GM12878 (cell line): ENCODE measurements around the gene RCOR1.

ENCODE experiments used
- BRCA1 ChIP-seq: IDR thresholded peaks from 2 replicates; pipeline ENCODE4 v1.6.1; 2011; ENCODE audit warnings: low read depth, low read length, improper control_type of control experiment
- CEBPB ChIP-seq, 2 experiments: fragments of 150-350 bp in 1 of 2; IDR thresholded peaks; 2 replicates each; pipeline ENCODE4 v1.6.1; 2012 to 2014; ENCODE audit warnings: low read depth in 2 of 2, low read length in 2 of 2, borderline replicate concordance in 1 of 2, inconsistent platforms in 1 of 2
- CEBPZ ChIP-seq: fragments of 150-350 bp; IDR thresholded peaks from 2 replicates; pipeline ENCODE4 v1.6.1; 2016; ENCODE audit warnings: low read depth, low read length
- CTCF ChIP-seq, 3 experiments: IDR thresholded peaks in 2 of 3; conservative IDR thresholded peaks in 1 of 3; 2 replicates each; pipeline ENCODE4 v1.5.1; 2011; ENCODE audit warnings: low read depth in 3 of 3, low read length in 3 of 3, mild to moderate bottlenecking in 3 of 3, control low read depth in 2 of 3, moderate library complexity in 2 of 3, inconsistent platforms in 1 of 3, mixed read lengths in 1 of 3; ENCODE audit not compliant: control insufficient read depth in 2 of 3, insufficient read depth in 1 of 3; ENCODE audit errors: extremely low read depth in 1 of 3
- EP300 ChIP-seq, 2 experiments: fragments of 150-350 bp in 1 of 2; IDR thresholded peaks; 2 replicates each; pipeline ENCODE4 v1.6.1; 2011 to 2012; ENCODE audit warnings: low read depth in 2 of 2, low read length in 2 of 2, borderline replicate concordance in 1 of 2, improper control_type of control experiment in 1 of 2, inconsistent platforms in 1 of 2; ENCODE audit not compliant: control insufficient read depth in 1 of 2
- NBN ChIP-seq: fragments of 450-650 bp; IDR thresholded peaks from 2 replicates; pipeline ENCODE4 v1.6.1; 2016
- NRF1 ChIP-seq: conservative IDR thresholded peaks from 2 replicates; pipeline ENCODE4 v1.6.1; 2011; ENCODE audit warnings: mild to moderate bottlenecking, low read depth, low read length, improper control_type of control experiment
- POLR2AphosphoS5 ChIP-seq: IDR thresholded peaks from 2 replicates; pipeline ENCODE4 v1.6.1; 2011; ENCODE audit warnings: mild to moderate bottlenecking, low read length, inconsistent platforms

- no peak for TF ChIP-seq NRF1
- TF ChIP-seq POLR2AphosphoS5, result no peak
- TF ChIP-seq EP300 (IDR thresholded peaks at IDR 0.05; ENCODE audit: borderline replicate concordance in 1 of 2, control insufficient read depth in 1 of 2, low read depth in 2 of 2, low read length in 2 of 2), result no peak
- TF ChIP-seq NBN, result no peak
- TF ChIP-seq CTCF (IDR thresholded peaks at IDR 0.05 in 2 of 3, conservative IDR thresholded peaks at IDR 0.05 in 1 of 3; ENCODE audit: control insufficient read depth in 2 of 3, extremely low read depth in 1 of 3, insufficient read depth in 1 of 3, low read depth in 3 of 3, low read length in 3 of 3), result no peak
- TF ChIP-seq CEBPB (IDR thresholded peaks at IDR 0.05; ENCODE audit: borderline replicate concordance in 1 of 2, low read depth in 2 of 2, low read length in 2 of 2), result no peak
- no peak for TF ChIP-seq CEBPZ
- no peak for TF ChIP-seq BRCA1
Measured at GRCh38 chr14:102692334-102692733, 99.9 kb downstream of the RCOR1 start.
